K562 (cell line): ENCODE results near the gene KCNC4.

ENCODE experiments used
- ERF ChIP-seq: fragments of 450-650 bp; formaldehyde crosslinking; IDR thresholded peaks from 2 replicates; pipeline ENCODE4 v1.4.0; 2020; ENCODE audit warnings: mild to moderate bottlenecking, mixed read lengths
- POLR2AphosphoS5 ChIP-seq: IDR thresholded peaks from 2 replicates; pipeline ENCODE4 v1.6.1; 2011; ENCODE audit warnings: mild to moderate bottlenecking, low read depth, low read length, moderate library complexity; ENCODE audit not compliant: control insufficient read depth, insufficient read depth

- no peak for TF ChIP-seq ERF (CRISPR knock-in tag)
- TF ChIP-seq POLR2AphosphoS5 = no peak
Observed at GRCh38 chr1:110221119-110221518, 11.0 kb downstream of the KCNC4 start.
